T-helper 17 cell (primary cell): ENCODE data around the gene CEP250. TPM values are rescaled to one million over a fixed set of nuclear protein-coding genes. Genes with fewer than 3 reads are reported as not detected.
"Not testable (repeated sequence)": the region's sequence is repeated elsewhere in the genome, so short reads cannot be mapped to it uniquely, and the experiment has no call there.

Experiments used
- ATAC-seq: fragments of 150-1000 bp; cut with Tn5 transposase; 2 replicates; pipeline ENCODE4 v1.10.0; 2021; ENCODE audit warnings: mild to moderate bottlenecking, moderate library complexity
- DNase-seq, 3 donors: peaks; one replicate each; pipeline versions ENCODE4 v3.0.0 to v3.0.0-alpha.2; 2020 to 2021
- H3K9me3 ChIP-seq: one replicate; pipeline ENCODE4 v1.7.0; 2013; ENCODE audit warnings: low read length, mild to moderate bottlenecking; ENCODE audit not compliant: control insufficient read depth, poor library complexity, severe bottlenecking
- H3K27ac Mint-ChIP-seq: one replicate; pipeline ENCODE4 v1.8.0; 2022; ENCODE audit warnings: mild to moderate bottlenecking, moderate library complexity, mixed read lengths
- H3K27me3 Mint-ChIP-seq: one replicate; pipeline ENCODE4 v1.8.0; 2022; ENCODE audit warnings: mixed read lengths
- H3K36me3 Mint-ChIP-seq: one replicate; pipeline ENCODE4 v1.8.0; 2022; ENCODE audit warnings: low read depth, mixed read lengths
- H3K4me1 Mint-ChIP-seq: one replicate; pipeline ENCODE4 v1.8.0; 2022; ENCODE audit warnings: mild to moderate bottlenecking, mixed read lengths
- H3K4me3 Mint-ChIP-seq: one replicate; pipeline ENCODE4 v1.8.0; 2022; ENCODE audit warnings: mild to moderate bottlenecking, moderate library complexity, mixed read lengths
- total RNA-seq, 4 donors: library from RNA in 2 of 4; stranded (reverse) in 2 of 4; gene quantifications; one replicate each; pipeline ENCODE4 v1.2.3 and lab custom pipeline; 2022 to 2026

The CEP250 gene
- total RNA-seq, 2 donors from 2014 or later: 36.6 to 44.4 TPM

DNA sequence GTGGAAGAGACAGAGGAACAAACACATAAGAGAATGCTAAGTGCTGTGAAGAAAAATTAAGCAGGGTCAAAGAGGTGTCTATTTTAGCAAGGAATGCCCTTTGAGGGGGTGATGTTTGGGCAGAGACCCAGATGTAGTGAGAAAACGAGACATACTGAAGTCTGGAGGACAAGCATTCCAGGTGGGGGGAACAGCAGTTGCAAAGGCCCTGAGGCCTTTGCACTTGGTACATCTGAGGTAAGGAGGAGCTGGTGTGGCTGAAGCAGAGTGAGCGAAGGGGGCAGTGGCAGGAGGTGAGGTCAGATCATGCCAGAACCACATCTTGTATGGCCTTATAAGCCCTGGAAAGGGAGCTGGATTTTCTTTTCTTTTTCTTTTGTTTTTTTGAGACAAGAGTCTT lies 11.2 kb upstream of the CEP250 start:
- Mint-ChIP-seq H3K27me3 (peaks cover 17% of the 10 kb centered on the region), H3K4me1 (peaks cover 5% of the 10 kb centered on the region), H3K27ac (no peak overlapping the region), H3K4me3 (no peak overlapping the region), H3K36me3 (peaks cover 6% of the 10 kb centered on the region)
- no peaks in the 10 kb centered on the region for H3K9me3 ChIP-seq
- ATAC-seq: no peak
- DNase-seq: no peak

DNA sequence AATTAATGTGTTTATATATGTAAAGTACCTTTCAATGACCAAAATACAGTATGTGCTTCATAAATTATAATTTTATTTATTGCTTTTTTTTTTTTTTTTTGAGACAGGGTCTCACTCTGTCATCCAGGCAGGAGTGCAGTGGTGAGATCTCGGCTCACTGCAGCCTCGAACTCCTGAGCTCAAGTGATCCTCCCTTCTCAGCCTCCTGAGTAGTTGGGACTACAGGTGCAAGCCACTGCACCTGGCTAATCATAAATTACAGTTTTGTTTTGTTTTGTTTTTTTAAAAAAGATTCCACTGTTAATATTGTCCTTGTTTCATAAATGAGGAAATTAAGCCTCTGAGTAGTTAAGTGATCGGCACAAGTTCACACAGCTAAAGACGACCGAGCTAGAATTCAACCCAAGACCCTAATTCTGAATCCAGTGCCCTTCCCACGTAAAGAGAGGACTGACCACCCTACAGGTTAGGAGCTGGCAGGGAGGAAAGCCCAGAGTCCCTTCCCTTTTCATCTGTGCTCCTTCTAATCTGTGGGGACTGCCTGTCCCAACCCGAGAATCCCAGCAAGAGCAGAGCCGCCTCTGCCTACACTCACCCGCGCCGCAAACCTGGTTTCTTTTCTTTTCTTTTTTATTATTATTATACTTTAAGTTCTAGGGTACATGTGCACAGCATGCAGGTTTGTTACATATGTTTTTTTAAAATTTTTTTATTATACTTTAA lies 8.9 kb upstream of the CEP250 start:
- no peak overlapping the region for H3K27ac Mint-ChIP-seq
- H3K9me3 ChIP-seq: no peaks in the 10 kb centered on the region
- peak overlapping the region; percentile 75 for H3K4me3 Mint-ChIP-seq
- peaks cover 3% of the 10 kb centered on the region for H3K4me1 Mint-ChIP-seq
- no peak for DNase-seq
- ATAC-seq: peak; percentile 48
- H3K27me3 Mint-ChIP-seq: peaks cover 8% of the 10 kb centered on the region
- peaks cover 4% of the 10 kb centered on the region for H3K36me3 Mint-ChIP-seq

DNA sequence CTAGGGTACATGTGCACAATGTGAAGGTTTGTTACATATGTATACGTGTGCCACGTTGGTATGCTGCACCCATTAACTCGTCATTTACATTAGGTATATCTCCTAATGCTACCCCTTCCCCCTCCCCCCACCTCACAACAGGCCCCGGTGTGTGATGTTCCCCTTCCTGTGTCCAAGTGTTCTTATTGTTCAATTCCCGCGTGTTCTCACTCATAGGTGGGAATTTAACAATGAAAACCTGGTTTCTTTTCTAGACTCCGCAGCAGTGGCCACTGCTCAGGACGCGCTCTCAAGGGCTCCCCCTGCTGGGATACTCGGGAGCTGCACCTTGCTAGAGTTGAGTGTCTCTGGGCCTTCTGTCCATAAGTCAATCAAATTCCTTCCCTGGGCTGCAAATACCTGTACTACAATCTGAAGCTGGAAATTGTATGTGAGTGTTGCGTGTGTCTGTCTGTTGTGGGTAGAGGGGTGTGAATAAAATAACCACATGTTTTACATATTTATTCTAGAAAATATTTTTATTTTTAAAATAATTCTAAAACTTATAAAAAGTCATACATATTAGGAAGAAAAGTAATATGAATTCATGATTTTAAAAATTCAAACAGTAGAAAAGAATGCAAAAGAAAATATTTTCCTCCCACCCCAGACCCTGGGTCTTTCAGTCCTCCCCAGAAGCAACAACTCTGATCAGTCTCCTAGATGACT lies 8.2 kb upstream of the CEP250 start:
- Mint-ChIP-seq H3K4me1 (peaks cover 3% of the 10 kb centered on the region), H3K36me3 (peaks cover 4% of the 10 kb centered on the region), H3K27ac (no peak overlapping the region), H3K4me3 (peak overlapping the region; percentile 88), H3K27me3 (peaks cover 8% of the 10 kb centered on the region)
- no peaks in the 10 kb centered on the region for H3K9me3 ChIP-seq
- DNase-seq (peak; percentile 78 to 94 (median 80)), ATAC-seq (peak; percentile 99)

DNA sequence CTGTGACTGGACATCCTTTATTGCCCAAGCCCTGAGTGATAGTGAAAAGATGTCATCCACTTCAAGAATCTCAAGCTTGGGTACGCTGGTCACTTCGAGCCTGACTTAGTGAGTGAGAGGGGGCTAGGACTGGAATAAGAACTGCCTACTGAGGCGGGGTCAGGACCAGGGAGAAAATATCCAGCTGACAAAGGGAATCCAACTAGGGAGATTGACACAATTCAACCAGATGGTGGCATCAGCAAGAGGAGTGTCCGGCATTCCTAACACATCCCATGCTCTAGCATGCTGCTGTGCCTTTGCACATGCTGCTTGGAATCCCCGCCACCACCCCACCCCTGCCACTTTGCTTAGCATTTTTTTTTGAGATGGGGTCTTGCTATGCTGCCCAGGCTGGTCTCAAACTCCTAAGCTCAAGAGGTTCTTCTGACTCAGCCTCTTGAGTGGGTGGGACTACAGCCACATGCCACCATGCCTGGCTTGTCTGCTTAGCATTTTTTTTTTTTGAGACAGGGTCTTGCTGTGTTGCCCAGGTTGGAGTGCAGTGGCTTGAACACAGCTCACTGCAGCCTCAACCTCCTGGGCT lies 6.5 kb upstream of the CEP250 start:
- H3K9me3 ChIP-seq: no peaks in the 10 kb centered on the region
- Mint-ChIP-seq H3K36me3 (peaks cover 4% of the 10 kb centered on the region), H3K27me3 (peaks cover 7% of the 10 kb centered on the region), H3K4me3 (no peak overlapping the region), H3K27ac (no peak overlapping the region), H3K4me1 (peaks cover 5% of the 10 kb centered on the region)
- DNase-seq (no peak), ATAC-seq (no peak)

DNA sequence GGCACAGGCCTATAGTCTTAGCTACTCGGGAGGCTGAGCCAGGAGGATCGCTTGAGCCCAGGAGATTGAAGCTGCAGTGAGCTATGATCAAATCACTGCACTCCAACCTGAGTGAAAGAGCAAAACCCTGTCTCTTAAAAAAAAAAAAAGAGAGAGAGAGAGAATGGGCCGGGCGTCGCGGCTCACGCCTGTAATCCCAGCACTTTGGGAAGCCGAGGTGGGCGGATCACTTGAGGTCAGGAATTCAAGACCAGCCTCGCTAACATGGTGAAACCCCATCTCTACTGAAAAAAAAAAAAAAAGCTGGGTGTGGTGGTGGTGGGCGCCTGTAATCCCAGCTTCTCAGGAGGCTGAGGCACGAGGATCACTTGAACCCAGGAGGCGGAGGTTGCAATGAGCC lies 5.5 kb upstream of the CEP250 start:
- not testable (repeated sequence) for DNase-seq, H3K4me1 Mint-ChIP-seq, H3K36me3 Mint-ChIP-seq, H3K27me3 Mint-ChIP-seq, ATAC-seq, H3K27ac Mint-ChIP-seq, H3K9me3 ChIP-seq, H3K4me3 Mint-ChIP-seq

DNA sequence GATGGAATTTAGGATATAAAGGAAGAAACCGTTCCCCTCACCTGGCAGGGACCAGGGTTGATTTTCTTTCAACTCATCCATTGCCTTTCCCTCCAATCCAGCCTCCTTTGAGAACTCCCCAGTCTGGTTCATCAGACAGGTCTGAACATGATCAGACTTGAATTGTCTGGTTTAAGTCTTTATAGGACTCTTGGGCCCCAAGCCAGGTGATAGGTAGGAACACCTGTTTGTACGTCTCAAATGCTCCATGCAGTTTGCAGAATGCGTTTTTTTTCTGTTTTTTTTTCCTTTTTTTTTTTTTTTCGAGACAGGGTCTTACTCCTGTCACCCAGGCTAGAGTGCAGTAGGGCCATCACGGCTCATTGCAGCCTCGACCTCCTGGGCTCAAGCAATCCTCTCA lies 4.1 kb upstream of the CEP250 start:
- ATAC-seq: no peak

DNA sequence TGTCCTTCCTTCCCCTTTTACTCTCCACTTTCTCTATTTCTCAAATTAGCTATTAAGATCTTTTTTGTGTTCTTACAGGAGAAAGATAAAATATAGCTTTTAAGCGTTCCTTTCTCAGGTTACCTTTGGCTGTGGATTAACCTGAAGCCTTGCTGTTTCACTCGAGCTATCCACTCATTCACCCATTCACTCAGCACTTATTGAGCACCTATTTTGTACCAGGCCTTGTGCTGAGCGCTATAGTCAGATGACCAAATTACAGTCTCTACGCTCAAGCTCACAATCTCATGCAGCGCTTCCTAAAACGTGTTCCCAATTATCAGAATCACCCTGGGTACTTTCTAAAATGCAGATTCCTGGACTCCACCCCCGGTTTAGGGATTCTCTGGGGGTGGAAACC lies 1.8 kb upstream of the CEP250 start:
- DNase-seq (no peak), ATAC-seq (no peak)
- no peaks in the 10 kb centered on the region for H3K36me3 Mint-ChIP-seq
- peak overlapping the region; percentile 95 for H3K27ac Mint-ChIP-seq
- H3K4me1 Mint-ChIP-seq: peaks cover 5% of the 10 kb centered on the region
- H3K4me3 Mint-ChIP-seq: peak overlapping the region; percentile 92
- no peaks in the 10 kb centered on the region for H3K27me3 Mint-ChIP-seq
- no peaks in the 10 kb centered on the region for H3K9me3 ChIP-seq

More for the DNA sequence above, 4.1 kb upstream of the CEP250 start:
- H3K36me3 Mint-ChIP-seq: no peaks in the 10 kb centered on the region
- no peak overlapping the region for H3K4me3 Mint-ChIP-seq
- DNase-seq: no peak
- H3K4me1 Mint-ChIP-seq: peaks cover 5% of the 10 kb centered on the region
- no peak overlapping the region for H3K27ac Mint-ChIP-seq
- H3K27me3 Mint-ChIP-seq: no peaks in the 10 kb centered on the region
- no peaks in the 10 kb centered on the region for H3K9me3 ChIP-seq

DNA sequence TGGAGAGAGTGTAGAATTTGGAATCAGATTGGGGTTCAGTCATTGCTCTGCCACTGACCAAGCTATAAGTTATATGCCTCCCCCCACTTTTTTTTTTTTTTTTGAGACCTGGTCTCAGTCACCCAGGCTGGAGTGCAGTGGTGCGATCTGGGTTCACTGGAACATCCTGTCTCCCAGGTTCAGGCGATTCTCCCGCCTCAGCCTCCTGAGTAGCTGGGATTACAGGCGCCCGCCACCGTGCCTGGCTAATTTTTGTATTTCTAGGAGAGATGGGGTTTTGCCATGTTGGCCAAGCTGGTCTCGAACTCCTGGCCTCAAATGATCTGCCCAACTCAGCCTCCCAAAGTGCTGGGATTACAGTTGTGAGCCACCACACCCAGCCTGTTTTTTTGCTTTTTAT lies 1.3 kb downstream of the CEP250 start:
- H3K4me1 Mint-ChIP-seq, H3K9me3 ChIP-seq, H3K27ac Mint-ChIP-seq, DNase-seq, H3K36me3 Mint-ChIP-seq, H3K27me3 Mint-ChIP-seq, ATAC-seq: not testable (repeated sequence)
- H3K4me3 Mint-ChIP-seq: peak overlapping the region; percentile 92

DNA sequence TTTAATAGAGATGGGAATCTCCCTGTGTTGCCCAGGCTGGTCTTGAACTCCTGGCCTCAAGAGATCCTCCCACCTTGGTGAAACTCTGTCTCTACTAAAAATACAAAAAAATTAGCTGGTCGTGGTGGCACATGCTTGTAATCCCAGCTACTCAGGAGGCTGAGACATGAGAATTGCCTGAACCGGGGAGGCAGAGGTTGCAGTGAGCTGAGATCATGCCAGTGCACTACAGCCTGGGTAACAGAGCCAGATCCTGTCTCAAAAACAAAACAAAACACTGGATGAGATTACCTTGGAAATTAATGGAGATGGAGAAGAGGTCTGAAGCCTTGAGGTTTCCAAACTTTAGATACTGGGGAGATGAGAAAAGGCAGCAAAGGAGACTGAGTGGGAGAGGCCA lies 2.1 kb downstream of the CEP250 start:
- H3K27ac Mint-ChIP-seq, H3K4me3 Mint-ChIP-seq, H3K36me3 Mint-ChIP-seq, H3K9me3 ChIP-seq, ATAC-seq, H3K4me1 Mint-ChIP-seq, H3K27me3 Mint-ChIP-seq, DNase-seq: not testable (repeated sequence)

DNA sequence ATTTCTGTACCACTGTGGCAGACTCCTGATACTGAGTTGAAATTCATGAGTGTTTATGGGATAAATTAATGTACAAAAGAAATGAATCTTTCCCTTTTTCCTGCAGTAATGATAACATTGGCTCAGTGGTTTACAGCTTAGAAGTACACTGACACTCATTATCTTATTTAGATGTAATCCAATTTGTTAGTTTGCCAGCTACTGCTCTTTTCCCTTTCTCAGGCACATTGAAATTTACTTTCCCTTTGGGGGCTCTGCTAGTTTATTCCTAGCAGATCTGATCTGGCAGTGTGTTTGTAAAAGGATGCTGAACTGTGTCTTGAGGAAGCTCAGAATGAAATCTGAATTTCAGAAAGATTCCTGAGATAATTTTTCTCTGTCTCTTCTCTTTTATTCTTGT lies 3.0 kb downstream of the CEP250 start:
- no peaks in the 10 kb centered on the region for H3K9me3 ChIP-seq
- H3K4me3 Mint-ChIP-seq: no peak overlapping the region
- H3K27ac Mint-ChIP-seq: no peak overlapping the region
- DNase-seq: no peak
- ATAC-seq: no peak
- H3K4me1 Mint-ChIP-seq: peaks cover 5% of the 10 kb centered on the region
- no peaks in the 10 kb centered on the region for H3K36me3 Mint-ChIP-seq
- no peaks in the 10 kb centered on the region for H3K27me3 Mint-ChIP-seq

DNA sequence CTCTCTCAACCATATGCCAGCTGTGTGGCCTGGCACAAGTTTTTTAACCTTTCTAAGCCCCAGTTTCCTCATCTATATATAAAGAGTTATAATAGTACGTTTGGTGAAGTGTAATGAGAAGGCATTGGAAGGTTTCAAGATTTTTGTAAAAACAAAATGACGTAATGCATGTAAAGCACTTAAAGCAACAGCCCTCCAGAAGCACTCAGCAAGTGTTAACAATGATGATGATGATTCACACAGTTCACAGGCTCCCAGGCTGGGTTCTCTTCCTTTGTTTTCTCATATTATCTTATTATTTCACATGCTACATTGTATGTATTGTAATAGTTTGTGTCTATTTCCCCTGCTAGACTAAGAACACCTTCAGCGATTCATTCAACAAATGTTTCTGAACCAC lies 6.2 kb downstream of the CEP250 start:
- H3K36me3 Mint-ChIP-seq: no peaks in the 10 kb centered on the region

DNA sequence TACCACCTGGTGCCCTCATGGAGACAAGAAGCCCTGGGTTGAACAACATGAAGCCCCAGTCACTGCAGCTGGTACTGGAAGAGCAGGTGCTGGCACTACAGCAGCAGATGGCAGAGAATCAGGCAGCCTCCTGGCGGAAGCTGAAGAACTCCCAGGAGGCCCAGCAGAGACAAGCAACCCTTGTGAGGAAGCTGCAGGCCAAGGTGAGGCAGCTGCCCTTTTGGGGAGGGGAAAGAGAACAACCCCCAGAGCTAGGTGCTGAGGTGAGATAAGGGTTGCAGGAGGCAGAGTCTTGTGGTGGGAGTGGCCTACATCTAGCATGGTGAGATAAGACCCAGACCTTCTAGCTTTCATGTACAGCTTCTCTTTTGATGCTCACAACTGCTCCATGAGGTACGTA lies 7.0 kb downstream of the CEP250 start:
- Mint-ChIP-seq H3K27ac (peak overlapping the region; percentile 21), H3K4me3 (no peak overlapping the region), H3K4me1 (peaks cover 9% of the 10 kb centered on the region), H3K27me3 (no peaks in the 10 kb centered on the region), H3K36me3 (no peaks in the 10 kb centered on the region)
- no peaks in the 10 kb centered on the region for H3K9me3 ChIP-seq
- ATAC-seq (no peak), DNase-seq (no peak)

More for the DNA sequence above, 6.2 kb downstream of the CEP250 start:
- Mint-ChIP-seq H3K4me3 (no peak overlapping the region), H3K27me3 (no peaks in the 10 kb centered on the region), H3K4me1 (peaks cover 9% of the 10 kb centered on the region), H3K27ac (no peak overlapping the region)
- ATAC-seq (no peak), DNase-seq (no peak)
- H3K9me3 ChIP-seq: no peaks in the 10 kb centered on the region

DNA sequence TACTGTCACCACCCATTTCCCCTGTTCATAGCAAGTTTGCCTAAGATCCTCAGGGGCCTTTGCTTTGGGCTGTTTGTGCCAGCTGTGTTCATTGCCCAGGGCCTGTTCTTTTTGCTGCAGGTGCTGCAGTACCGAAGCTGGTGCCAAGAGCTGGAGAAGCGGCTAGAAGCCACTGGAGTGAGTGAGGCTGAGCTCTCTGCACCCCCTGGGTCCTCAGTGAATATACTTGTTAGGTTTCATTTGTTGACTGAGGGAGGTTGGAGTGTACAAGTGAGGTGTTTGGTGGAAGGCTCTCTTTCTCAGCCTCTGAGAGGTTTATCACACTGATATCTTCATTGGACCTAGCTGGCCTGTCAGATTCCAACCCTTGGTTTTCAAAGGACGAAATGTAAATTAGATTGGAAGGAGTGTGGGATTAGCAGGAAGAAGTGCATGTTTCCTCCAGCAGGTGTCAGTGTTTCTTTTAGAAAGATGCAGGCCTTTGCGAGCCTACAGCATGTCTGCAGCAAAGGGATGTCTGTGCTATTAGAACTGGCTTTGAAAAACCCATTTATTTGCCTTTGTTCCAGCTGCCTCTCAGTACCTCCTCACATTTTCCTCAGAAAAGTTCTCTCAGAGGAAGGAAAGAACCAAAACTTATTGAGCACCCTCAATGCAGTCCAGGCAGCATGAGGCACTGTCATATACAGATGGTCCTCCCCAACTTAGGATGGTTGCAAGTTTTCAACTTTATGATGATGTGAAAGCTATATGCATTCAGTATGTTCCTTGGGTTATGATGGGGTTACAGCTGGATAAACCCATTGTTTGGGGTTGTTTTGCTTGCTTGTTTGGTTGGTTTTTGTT lies 8.3 kb downstream of the CEP250 start:
- Mint-ChIP-seq H3K36me3 (no peaks in the 10 kb centered on the region), H3K27ac (no peak overlapping the region), H3K4me3 (no peak overlapping the region), H3K4me1 (peaks cover 6% of the 10 kb centered on the region), H3K27me3 (no peaks in the 10 kb centered on the region)
- DNase-seq (peak; percentile 15 to 37 (median 17)), ATAC-seq (peak; percentile 96)
- no peaks in the 10 kb centered on the region for H3K9me3 ChIP-seq
